GM19438 (cell line): Measurements from ENCODE around the gene CEBPG.

Source experiments
- ATAC-seq: cut with Tn5 transposase; IDR thresholded peaks from one replicate; pipeline ENCODE4 v1.9.1; 2021; ENCODE audit warnings: low read depth; ENCODE audit not compliant: unreplicated experiment

The CEBPG gene

GRCh38 chr19:33377586-33378475, 4.3 kb downstream of the CEBPG start:
- no peak for ATAC-seq

GRCh38 chr19:33379151-33379829, 5.8 kb downstream of the CEBPG start:
- ATAC-seq = no peak

GRCh38 chr19:33381101-33381500, 7.6 kb downstream of the CEBPG start:
- no peak for ATAC-seq

GRCh38 chr19:33382006-33382405, 8.5 kb downstream of the CEBPG start:
- ATAC-seq = no peak

DNA sequence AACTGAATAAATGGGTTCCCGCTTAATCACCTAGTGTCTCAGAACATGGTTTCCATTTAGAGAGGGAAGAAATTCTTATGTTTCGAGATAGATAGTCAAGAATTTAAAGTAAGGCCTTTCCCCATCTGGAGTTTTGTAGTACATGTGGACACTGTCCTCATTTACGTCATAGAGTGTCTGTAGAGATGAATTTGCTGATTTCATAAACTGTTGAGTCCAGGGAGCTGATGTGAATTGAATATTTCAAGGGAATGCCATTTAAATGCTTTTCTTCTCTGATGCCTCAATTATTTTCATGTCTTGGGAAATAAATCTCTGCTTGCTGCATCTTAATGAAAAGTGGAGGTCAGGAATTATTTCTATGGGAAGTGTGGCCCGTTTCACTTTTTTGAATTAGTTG, 9.5 kb downstream of the CEBPG start:
- ATAC-seq = no peak

GRCh38 chr19:33383720-33384292, 10.3 kb downstream of the CEBPG start:
- ATAC-seq = no peak

DNA sequence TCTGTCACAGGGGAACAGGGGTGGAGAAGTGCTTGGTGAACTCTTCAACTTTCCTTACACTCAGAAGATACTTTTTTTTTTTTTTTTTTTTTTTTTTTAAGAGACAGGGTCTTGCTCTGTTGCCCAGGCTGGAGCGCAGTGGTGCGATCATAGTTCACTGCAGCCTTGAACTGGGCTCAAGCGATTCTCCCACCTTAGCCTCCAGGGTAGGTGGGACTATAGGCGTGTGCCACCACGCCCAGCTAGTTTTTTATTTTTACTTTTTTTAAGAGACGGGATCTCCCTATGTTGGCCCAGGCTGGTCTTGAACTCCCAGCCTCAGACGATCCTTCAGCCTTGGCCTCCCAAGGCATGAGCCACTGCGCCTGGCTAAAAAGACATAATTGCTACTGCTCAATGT, 11.5 kb downstream of the CEBPG start:
- no peak for ATAC-seq

GRCh38 chr19:33385956-33386355, 12.4 kb downstream of the CEBPG start:
- no peak for ATAC-seq

- no peak for ATAC-seq
These were observed 12.9 kb downstream of the CEBPG start for GRCh38 chr19:33386361-33386858.

DNA sequence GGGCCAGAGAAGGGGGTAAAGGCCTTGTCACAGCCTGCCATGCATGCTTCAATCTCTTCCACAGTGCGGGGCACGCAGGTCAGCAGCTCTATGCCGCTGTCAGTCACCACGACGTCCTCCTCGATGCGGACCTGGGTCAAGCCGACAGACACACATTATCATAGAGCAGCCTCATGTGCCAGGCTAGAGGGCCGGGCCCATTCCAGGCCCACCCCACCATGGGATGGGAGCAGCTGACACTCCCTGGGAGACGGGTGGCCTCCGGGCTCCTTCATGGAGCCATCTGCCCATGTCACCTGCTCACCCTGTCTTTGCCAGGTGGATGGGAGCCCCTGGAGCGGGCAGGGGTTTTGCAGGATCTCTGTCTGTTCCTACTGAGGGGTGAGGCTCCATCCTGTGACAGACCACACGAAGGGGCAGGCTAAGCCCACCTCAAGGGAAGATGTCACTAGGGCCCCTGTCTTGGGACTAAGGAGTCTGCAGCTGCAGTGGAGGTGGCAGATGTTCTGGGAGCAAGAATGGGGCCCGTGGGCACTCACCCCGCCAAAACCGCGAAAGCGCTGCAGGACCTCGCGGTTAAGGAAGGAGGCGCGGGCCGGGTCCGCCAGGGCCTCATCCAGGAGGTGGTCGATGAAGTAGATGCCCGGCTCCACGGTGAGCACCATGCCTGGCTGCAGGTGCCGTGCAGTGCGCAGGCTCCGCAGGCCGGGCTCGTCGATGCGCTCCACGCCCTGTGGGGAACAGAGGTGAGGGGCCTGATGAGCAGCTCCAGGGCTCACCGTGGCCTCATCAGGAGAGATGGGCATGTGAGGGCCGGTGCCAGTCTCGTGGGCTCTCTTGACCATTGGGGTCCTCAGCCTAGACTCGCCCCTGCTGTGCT, 14.1 kb downstream of the CEBPG start:
- no peak for ATAC-seq

DNA sequence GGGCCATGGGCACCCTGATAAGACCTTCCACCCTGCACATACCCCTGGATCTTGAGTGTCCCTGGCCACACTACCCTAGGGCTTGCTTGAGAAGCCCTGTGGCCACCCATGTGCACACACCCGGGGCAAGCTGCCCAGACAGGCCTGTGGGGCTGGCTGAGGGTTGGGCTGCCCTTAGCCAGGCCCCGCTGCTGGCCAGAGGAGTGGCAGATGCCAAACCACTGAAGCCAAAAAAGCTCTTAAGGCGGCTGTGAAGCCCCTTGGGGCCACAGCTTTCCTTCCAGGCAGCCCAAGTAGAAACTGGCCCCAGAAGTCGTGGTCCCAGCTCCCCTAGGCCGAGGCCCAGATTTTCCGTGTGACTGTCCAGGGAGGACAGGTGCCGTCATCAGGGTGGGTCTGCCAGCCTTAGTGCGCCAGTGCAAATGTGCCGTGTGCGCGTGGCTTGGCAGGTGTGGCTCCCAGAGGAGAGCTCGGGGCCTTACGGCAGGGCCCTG, 14.8 kb downstream of the CEBPG start:
- no peak for ATAC-seq

DNA sequence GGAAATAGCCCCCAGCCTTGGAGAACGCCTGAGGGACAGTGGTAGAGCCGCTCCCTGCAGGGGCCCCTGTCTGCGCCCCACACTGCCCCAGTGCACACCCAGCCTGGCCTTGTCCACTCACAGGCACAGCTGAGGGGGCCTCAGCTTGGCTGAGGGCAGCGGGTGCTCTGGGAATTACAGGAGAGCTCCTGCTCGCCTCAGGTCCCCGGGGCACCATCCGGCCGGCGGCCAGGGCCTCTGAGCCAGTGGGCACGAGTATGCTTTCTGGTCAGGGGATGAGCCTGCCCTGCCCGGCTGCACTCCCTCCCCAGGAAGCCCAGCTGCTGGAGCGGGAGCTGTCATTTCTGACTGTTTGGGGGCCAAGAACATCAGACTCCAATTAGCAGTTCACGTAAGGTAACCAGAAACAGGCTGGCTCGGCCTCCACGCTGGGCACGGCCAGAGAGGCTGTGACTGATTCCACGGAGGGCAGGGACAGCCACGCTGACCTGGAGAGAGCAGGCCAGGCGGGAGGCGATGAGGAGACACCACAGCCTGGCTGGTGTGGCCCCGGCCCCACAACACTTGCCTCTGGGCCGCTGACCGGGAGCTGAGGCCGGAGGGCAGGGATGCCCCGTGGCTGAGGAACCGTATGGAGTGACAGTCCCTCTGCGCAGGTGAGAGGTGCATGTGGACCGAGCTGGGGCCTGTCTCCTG, 15.4 kb downstream of the CEBPG start:
- no peak for ATAC-seq

DNA sequence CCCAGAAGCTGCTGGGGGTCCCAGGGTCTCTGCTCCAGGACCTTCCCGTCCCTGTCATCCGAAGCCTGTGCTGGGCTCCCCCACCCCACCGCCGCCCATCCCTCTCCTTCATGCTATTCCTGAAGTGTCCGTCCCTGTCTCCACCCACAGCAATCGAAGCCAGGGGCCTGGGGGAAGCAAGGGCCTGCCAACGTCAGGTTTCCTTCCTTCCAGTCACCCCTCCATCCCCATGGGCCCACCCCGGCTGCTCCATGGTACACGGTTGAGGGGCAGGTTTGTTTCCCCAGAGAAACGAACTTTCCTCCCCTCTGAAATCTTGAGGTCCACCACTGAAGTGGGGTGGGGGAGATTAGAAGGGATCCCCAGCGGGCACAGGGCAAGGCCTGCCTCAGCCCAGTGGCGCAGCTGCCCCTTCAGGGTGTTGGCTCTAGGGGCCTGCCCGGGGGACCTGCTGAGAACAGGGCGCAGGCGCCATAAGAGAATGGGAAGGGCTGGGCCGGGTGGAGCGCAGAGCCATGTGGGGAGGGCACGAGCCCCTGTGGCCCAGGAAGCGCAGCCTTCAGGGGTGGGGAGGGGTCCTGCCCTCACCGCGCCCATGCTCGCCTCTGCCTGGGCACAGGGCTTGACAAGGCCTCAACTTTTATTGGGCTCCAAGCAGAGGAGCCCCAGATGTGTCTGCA, 16.1 kb downstream of the CEBPG start:
- ATAC-seq = no peak

GRCh38 chr19:33390101-33390907, 16.8 kb downstream of the CEBPG start:
- no peak for ATAC-seq

- ATAC-seq = no peak
These were observed 17.6 kb downstream of the CEBPG start for GRCh38 chr19:33390908-33391630.

- ATAC-seq = no peak
These were observed 18.2 kb downstream of the CEBPG start for GRCh38 chr19:33391631-33392249.
